T1000 (cell line): Measurements from ENCODE around the gene SLC11A2.
"Not testable (repeated sequence)": the region's sequence is repeated elsewhere in the genome, so short reads cannot be mapped to it uniquely, and the experiment has no call there.

Source experiments
- DNase-seq: peaks from one replicate; lab custom pipeline; 2025; ENCODE audit warnings: mixed read lengths; lab: John Stamatoyannopoulos, UW

Gene SLC11A2

DNA sequence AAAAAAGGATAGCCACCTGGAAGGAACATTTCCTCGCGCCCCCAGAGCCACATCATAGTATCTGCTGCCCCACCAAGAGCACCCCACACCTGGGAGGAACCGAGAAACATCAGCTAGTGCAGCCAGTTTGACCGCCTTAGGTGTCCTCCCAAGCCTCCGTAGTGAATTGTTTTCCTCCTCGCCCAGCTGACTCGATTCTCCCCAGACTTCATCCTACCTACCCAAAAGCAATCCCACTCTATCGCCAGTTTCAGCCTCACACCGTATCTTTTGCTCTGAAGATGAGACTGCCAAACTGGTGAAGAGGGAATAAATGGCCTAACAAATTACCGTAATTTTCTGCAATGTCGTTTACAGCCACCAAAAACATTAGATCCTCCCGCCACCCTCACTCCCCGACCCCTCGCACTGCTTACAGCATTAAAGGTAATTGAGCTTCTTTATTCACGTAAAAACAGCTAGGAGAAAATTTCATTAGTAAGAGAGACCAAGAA, 1.2 kb upstream of the SLC11A2 start:
- no peak for DNase-seq

DNA sequence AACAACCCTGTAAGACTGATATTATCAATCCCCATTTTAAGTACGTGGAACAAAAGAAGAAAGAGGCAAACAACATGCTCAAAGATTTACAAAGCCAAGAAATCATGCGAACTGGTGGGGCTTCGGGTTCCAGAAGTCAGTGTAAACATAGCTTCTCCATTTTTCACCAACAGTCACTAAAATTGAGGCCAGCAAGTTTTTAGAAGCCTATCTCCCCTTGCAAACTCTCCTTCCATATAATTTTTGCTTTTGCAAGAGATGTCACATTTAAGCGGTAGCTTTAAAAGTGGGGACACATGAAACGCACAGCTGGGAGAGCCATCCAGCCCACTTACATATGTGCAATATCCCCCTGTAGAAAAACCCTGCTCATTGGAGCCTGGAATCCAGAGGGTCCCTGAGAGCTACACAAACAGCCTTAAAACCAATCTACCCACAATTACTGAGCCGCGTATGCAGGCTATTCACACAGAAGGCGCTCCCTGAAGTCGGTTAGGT, 797 bp downstream of the SLC11A2 start:
- no peak for DNase-seq

DNA sequence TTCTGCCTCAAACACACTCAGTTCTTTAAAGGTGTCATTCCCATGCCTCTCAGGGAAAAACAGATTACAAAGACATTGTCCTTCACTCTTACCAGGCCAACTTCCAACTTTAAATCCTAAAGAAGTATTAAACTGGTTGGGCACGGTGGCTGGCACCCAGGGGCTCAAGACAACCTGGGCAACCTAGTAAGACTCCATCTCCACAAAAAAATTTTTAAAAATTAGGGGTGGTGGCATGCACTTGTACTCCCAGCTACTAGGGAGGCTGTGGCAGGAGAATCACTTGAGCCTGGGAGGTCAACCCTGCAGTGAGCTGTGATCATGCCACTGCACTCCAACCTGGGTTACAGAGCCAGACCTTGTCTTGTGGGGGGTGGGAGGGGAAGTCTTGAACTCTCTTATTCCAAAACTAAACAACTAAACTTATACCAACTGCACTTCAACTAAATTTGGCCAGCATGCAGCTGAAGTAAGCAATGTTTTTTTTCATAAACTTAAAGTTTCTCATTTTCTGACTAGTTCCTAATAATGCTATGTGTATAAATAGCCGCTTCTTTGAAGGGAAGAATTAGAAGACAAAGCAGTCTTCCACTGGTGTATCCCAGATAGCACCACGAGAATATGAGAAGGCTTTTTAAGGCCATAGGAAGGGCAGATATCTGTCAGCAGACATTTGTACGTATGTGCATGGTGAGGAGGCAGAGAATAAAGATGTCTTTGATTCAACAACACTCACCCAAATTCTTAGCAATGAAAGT, 2.4 kb downstream of the SLC11A2 start:
- DNase-seq: no peak

DNA sequence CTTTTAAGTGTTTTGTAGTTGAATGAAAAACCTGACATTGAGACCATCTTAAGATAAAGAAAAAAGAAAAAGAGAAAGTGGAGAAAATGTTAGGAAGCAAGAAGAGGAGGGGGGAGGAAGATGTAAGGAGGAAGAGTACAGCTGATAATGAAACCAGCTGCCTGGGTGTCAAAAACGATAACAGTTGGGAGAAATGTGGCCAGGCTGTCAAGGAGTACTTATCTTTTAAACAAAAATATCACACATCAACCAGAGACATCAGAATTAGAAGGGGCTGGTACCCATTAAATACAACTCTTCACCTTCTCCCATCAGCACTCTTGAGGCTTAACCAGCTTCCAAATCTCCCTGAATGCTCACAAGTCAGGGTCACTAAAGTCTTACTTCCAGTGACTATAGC, 4.5 kb downstream of the SLC11A2 start:
- no peak for DNase-seq

DNA sequence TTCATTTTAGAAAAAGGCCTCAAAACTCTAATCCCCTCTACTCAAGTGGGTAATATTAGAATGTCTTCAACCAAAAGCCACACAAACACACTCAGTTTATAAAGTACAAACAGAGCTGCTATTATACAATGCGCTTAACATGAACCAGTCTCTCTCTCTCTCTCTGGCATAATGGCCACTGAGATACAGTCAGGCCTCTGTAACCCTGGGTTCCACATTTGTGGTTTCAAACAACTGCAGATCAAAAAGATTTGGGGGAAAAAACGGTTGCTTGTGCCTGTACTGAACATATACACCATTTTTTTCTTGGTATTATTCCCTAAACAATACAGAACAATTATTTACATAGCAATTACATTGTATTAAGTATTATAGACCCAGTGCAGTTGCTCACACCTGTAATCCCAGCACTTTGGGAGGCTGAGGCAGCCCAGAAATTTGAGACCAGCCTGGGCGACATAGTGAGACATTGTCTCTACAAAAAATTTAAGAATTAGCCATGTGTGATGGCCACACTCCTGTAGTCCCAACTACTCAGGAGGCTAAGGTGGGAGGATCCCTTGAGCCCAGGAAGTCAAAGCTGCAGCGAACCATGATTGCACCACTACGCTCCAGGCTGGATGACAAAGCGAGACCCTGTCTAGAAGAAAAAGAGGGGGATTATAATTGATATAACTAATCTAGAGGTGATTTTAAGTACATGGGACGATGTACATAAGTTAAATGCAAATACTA, 5.6 kb downstream of the SLC11A2 start:
- DNase-seq: no peak

DNA sequence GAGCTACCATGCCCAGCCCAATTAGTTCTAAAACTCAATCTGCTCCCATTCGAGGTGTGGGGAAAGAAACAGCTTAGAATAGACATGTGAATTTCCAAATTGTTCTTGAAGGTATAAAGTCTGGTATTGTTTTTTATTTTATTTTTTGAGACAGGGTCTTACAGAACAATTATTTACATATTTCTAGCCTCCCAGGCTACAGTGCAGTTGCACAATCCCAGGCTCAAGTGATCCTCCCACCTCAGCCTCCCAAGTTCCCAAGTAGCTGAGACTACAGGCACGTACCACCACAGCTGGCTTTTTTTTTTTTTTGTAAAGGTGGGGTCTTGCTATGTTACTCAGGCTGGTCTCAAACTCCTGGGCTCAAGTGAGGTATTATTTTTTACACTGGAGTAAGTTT, 6.3 kb downstream of the SLC11A2 start:
- no peak for DNase-seq

DNA sequence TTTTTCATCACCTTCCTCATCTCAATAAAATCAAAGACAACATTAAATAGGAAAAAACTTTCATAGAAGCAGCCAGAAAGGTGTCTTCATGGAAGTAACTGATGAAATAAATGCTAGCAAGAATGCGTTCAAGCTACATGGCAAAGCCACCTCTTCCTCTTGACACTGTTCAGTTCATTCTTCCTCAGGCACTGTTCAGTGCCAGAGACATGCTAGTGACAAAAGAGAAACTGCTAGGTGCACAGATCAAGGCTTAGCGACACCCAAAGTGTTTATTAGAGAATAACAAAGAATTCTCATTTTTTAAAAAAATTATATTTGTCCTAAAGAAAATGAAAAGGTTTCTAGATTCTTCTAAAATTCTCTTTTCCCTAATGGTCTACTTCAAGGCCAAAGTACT, 7.2 kb downstream of the SLC11A2 start:
- DNase-seq: no peak

DNA sequence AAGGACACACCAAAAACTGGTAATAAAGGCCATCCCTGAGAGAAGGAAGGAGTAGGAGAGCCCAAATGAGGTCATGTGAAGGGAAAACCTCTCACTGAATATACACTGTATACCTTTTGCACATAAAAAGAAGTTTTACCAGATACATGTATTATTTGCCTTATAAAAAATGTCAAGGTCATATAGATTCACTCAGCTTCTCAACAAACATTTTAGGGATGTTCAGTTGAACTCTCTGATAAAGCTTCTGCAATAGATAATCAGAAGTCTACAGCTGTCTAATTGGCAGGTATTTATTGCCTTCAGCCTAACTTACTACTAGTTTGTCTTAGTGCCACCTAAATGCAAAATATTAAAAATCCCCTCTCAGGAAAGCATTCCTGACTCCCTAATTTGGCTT, 8.7 kb downstream of the SLC11A2 start:
- no peak for DNase-seq

DNA sequence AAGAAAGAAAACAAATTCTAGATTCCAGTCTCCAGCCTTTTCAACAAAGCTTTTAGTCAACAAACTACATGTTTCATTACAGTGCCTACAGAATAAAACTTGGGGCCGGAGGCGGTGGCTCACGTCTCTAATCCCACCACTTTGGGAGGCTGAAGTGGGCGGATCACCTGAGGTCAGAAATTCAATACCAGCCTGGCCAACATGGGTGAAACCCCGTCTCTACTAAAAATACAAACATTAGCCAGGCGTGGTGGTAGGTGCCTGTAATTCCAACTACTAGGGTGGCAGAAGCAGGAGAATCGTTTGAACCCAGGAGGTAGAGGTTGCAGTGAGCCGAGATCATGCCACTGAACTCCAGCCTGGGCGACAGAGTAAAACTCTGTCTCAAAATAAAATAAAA, 11.7 kb downstream of the SLC11A2 start:
- DNase-seq: not testable (repeated sequence)

DNA sequence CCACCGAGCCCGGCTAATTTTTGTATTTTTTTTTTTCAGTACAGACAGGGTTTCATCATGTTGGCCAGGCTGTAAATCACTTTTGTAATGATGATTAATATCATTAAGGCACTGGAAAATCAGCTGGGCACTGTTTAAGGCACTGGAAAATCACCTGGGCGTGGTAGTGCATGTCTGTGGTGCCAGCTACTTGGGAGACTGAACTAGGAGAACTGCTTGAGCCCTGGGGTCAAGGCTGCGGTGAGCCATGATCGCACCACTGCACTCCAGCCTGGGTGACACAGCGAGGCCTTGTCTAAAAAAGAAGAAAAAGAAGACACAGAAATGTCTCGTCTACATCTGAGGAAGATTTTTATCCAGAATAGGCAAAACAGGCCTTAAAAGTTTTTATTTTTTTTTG, 12.7 kb downstream of the SLC11A2 start:
- DNase-seq: no peak

DNA sequence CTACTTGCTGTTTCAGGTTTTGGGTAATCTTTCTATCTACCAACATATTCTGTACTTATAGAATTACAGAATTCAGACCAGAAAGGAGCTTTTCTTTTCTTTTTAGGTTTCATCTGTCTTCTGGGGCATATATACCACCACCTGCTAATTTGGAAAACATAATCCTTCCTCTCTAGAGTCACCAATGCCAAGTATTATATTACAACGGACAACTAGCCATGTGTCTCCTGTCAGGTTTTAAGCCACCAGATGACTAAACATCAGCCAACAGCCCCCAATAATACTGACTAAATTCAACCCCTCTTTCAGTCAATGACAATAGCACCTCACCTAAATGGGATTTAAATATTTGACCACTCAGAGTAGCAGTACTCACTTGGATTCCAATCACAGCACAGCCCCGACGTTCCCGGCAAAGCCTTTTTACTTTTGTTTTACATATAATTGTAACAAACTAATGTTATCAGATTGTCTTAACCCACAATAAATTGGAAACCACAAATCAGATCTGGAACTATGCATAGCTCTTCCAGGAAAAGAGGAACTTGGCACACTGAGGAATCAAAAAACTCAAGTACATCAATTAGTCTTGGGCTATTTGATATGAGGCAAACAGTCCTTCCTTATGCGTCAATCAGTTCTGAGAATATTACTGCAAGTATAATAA, 13.5 kb downstream of the SLC11A2 start:
- DNase-seq: no peak

DNA sequence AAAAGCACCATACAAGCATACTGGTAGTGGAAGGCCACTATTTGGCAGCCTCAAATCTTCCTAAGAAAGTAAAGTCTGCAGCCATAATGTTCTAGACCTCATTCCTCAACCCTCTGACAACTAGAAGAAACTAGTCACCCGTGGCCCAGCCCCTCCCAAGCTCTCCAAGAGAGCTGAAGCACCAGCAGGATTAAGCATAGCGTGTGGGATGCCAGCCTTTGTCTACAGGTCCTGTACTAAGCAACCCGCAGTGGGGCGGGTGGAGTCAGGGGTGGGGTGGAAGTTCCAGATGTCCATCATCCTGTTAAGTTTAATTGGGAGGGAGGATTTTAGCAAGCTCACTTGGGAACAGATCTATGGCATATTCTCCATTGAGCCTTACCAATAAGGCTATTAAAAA, 14.2 kb downstream of the SLC11A2 start:
- DNase-seq: no peak

DNA sequence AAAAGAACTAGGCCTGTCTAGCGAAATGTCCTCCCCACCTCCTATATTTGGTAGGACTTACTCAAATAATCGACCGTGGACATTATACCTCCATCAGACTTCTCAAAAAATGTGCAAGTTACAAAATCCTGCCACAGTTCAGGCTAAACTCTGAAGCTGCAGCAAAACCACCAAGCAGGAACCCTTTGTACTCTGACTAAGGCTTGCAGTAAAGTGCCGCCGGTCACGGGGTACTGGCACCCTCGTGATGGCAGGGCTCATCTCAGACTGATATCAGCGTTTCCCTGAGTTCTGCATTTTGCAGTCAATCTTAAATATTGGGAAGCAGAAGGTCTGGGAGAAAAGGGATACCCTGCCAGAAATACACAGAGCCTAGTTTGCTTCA, 17.1 kb downstream of the SLC11A2 start:
- no peak for DNase-seq

DNA sequence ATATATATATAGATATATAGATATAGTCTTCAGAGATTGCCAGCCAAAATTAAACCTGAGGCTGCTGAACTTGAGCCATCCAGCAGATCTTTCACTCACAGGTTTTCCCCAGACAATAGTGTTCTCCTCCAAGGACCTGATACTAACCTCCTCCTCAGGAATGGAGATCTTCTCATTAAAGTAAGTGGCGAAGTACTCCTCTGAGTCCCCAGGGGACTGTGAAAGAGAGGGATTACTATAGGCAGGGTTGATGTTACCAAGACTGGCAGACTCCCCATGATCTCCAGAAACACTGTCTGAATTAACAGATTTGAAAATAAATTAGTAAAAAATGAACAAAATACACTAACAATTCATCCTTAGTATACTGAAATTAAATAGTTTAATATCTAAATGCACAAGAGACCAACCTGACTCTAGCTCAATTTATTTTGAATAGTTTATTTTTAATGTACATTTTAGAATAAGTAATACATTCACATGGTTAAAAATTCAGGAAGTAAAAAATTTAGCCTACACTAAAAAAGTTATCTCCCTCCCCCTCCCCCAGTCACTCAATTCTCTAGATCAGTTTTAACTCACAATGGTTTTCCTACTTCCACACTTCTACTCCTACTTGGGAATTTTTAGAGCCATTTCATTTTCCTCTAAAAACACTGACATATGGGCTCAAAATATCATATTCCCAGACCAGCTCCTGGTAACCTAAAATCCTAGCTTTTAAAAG, 17.7 kb downstream of the SLC11A2 start:
- DNase-seq: no peak

DNA sequence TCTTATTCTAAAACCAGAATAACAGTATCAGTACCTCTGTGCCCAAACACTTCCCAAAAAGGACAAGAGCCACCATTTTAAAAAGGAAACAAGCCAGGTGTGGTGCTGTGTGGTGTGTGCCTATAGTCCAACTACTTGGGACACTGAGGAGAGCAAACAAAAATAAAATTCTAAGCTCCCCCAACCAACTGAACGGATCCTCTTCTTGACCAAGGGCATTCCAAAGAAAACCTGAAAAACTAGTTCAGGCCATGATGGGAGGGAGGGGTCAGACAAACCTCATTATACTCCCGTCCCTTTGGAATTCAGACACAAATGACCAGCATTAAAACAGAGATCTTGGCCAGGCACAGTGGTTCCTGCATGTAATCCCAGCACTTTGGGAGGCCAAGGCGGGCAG, 20.5 kb downstream of the SLC11A2 start:
- no peak for DNase-seq

DNA sequence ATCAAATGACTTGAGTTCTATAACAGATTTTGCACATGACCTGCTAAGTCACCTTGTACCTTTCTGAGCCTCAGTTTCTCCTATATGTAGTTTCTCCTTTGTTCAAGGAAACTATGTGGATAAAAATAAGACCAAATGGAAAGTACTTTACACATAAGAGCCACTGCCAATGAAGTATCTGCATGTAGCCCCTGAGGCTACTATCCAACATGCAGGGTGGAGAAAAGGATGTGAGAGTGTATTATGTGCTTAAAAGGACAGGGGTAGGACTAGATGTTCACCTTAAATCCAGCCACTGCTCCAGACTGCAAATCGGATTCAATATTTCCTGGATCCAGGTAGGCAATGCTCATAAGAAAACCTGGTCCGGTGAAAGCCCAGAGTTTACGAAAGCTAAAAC, 21.2 kb downstream of the SLC11A2 start:
- no peak for DNase-seq

DNA sequence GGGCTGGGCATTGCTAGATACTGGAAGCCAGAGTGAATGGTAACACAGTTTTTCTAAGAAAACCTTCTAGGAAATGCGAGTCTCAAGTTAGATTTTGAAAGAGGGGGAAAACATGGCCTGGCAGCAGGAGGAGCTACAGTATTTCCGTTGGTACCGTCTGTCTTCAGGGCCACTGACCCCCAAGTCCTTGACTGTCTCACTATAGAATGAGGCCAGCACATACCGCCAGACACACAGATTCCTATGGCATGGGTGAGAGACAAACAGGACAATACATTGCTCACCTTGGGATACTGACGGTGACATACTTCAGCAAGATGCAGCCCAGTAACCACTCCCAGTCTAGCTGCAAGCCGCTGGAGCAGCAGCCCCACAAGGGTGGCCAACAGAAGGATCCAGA, 21.7 kb downstream of the SLC11A2 start:
- no peak for DNase-seq

DNA sequence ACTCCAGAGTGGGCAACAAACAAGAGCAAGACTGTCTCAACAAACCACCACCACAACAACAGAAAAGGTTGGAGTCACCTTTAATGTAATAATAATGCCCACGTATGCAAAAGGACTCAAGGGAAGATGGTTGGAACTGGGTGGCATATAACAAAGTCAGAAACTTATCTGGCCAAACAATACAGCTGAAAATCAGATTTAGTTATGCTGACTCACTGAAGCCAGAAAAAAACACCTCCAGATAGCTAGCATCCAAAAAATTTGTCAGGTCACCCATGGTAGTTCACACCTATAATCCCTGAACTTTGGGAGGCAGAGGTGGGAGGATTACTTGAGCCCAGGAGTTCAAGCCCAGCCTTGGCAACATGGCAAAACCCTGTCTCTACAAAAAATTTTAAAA, 24.4 kb downstream of the SLC11A2 start:
- DNase-seq: no peak

DNA sequence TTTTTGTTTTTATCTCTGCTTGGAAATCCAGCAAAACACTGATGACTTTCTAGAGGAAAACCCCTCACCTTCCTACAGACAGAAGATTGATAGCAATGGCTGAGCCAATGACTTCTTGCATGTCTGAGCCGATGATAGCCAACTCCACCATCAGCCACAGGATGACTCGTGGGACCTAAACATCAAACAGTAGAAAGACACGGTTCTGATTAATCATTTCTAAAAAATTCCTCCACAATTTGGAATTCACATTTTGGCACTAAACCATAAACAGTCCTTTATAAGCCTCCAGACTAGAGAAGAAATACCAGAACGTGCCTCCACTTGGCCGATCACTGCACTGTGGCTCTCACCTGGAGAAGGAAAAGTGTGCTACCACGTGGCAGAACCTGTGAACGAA, 25.9 kb downstream of the SLC11A2 start:
- DNase-seq: no peak

DNA sequence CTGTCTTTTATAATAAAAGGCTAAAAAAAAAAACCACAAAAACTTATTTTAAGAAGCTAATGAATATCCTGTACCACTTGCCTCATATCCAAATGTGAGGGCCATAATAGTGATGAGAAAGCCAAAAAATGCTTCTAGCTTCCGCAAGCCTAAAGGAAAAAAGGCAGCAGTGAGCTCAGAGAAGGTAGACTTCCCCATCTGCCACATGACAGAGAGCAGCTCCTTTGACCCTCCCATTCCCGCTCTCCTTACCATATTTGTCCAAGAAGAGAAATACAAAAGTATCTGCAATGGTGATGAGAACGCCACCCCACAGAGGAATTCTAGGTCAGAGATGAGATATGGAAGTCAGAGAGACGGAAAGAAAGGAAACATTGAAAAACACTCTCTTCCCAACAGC, 27.1 kb downstream of the SLC11A2 start:
- DNase-seq: no peak

DNA sequence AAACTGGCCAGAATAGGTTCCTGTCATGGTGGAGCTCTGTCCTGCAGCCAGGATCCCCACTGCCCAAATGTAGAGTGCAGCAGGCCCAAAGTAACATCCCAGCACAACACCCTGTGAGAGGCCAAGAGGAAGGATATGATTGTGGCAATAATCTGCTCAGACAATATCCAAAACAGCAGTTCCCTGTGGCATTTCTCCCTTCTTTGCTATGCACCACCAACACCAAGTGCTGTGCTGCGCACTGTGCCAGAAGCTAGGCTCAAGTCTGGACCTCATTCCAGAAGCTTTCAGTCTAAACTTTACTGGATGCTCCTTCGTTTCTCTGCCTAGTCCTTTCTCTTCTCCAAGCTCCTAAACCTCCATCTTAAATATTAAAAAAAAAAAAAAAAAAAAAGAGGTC, 33.4 kb downstream of the SLC11A2 start:
- DNase-seq: no peak

DNA sequence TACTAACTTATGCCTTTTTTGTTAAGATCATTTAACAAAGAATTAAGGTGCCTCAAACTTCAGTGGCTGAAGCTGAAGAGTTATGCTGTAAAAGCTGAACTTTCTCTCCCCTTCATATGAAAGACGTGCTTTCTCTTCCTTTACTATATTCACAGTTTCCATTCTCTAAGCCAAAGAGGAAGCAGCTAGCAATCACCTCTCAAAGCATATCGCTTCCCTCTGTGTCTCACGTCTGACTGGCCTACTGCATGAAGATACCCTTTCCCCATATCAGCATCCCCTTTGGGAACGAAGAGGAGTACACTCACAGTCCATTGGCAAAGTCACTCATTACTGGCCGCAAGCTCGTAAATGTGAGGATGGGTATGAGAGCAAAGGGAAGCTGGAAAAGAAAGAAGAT, 34.9 kb downstream of the SLC11A2 start:
- no peak for DNase-seq
